Purkinje cell (primary cell): ENCODE results near the gene TYW3. TPM values are rescaled to one million over a fixed set of nuclear protein-coding genes. Genes with fewer than 3 reads are reported as not detected.

Experiments used
- polyA plus RNA-seq: library from polyadenylated mRNA; unstranded; fragments of >200 nt; fragmentation: Nextera tagmentation; gene quantifications from 2 replicates; pipeline ENCODE4 v1.2.1, GENCODE V29; 2014

Gene TYW3
- polyA plus RNA-seq: 79.1 and 84.1 TPM in 2 replicates

GRCh38 chr1:74732960-74733603, at the start of gene TYW3, which contains the start of gene CRYZ:
TYW3 (plus strand) TSS chr1:74733152; CDS start chr1:74733245, 93 bp downstream.
CRYZ (minus strand) TSS chr1:74733050; CDS start chr1:74724821, 8,229 bp downstream.

Other genes starting within 250 kb of the TYW3 start
- 1.6 TPM in 1 of 2 replicates, not detected in the other for gene LRRC53, start 220.5 kb upstream of the TYW3 start, polyA plus RNA-seq
- 8.1 and 11.1 TPM in 2 replicates for gene ERICH3, start 59.4 kb upstream of the TYW3 start, polyA plus RNA-seq
- 44.4 and 73.6 TPM in 2 replicates for gene CRYZ, start 102 bp upstream of the TYW3 start, polyA plus RNA-seq